Endothelial cell of umbilical vein (primary cell): ENCODE measurements around the gene AGBL5. TPM values are rescaled to one million over a fixed set of nuclear protein-coding genes. Genes with fewer than 3 reads are reported as not detected.

Source experiments
- BruUV-seq: library from RNA; stranded (reverse); fragments of 400-500 nt; replicated peaks from 2 replicates; lab custom pipeline; 2021; lab: Mats Ljungman, UMichigan
- CTCF ChIA-PET: fragments of 300-600, 350-600 bp; sonication (Branson Sonifier 250); formaldehyde crosslinking; loops from one replicate; lab custom pipeline; 2021; ENCODE audit warnings: antibody characterized with exemption, inconsistent platforms; lab: Charles Lee
- POLR2A ChIA-PET: fragments of 300-600, 350-600 bp; sonication (Branson Sonifier 250); formaldehyde crosslinking; loops from one replicate; lab custom pipeline; 2021; ENCODE audit warnings: antibody characterized with exemption, inconsistent platforms; lab: Charles Lee
- DNase-seq: peaks from one replicate; pipeline ENCODE4 v3.0.0-alpha.2; 2011; ENCODE audit warnings: low read depth, low spot score
- FAIRE-seq: peaks from 2 replicates; lab custom pipeline; 2011; peaks lifted over from hg19 to GRCh38; lab: Jason Lieb, UNC
- H2AFZ ChIP-seq: 2 replicates; pipeline ENCODE4 v1.6.0; 2012; ENCODE audit warnings: low read depth, low read length, control low read depth, inconsistent platforms
- H3K27ac ChIP-seq: 2 replicates; pipeline ENCODE4 v1.5.1; 2011; ENCODE audit warnings: low read depth, mild to moderate bottlenecking, control low read depth, low read length, moderate library complexity; ENCODE audit not compliant: insufficient read depth
- H3K27me3 ChIP-seq, 2 experiments: 2 replicates each; pipeline versions ENCODE4 v1.6.0 to v1.6.1; 2011; ENCODE audit warnings: low read length in 2 of 2, mixed read lengths in 1 of 2; ENCODE audit not compliant: control insufficient read depth in 2 of 2, insufficient read depth in 2 of 2
- H3K36me3 ChIP-seq, 2 experiments: 2 replicates in 1 of 2; 3 replicates in 1 of 2; pipeline ENCODE4 v1.5.1; 2011; ENCODE audit warnings: low read length in 2 of 2, mild to moderate bottlenecking in 1 of 2, moderate library complexity in 1 of 2; ENCODE audit not compliant: control insufficient read depth in 2 of 2, insufficient read depth in 2 of 2; ENCODE audit errors: extremely low read depth in 1 of 2
- H3K4me1 ChIP-seq: 3 replicates; pipeline ENCODE4 v1.5.1; 2011; ENCODE audit warnings: mild to moderate bottlenecking, low read length; ENCODE audit not compliant: control insufficient read depth, insufficient read depth; ENCODE audit errors: extremely low read depth
- H3K4me2 ChIP-seq: 2 replicates; pipeline ENCODE4 v1.6.1; 2011; ENCODE audit warnings: low read length, control low read depth, mixed read lengths; ENCODE audit not compliant: insufficient read depth
- H3K4me3 ChIP-seq, 3 experiments: fragments of 200-600 bp in 1 of 3; sonication (generic), shearing (Covaris generic) in 1 of 3; replicated peaks in 1 of 3; 2 replicates each; pipeline ENCODE4 v1.5.1; 2011 to 2016; ENCODE audit warnings: control low read depth in 3 of 3, low read length in 3 of 3, mild to moderate bottlenecking in 2 of 3, inconsistent platforms in 1 of 3, low read depth in 1 of 3, moderate library complexity in 1 of 3; ENCODE audit not compliant: insufficient read depth in 1 of 3
- H3K79me2 ChIP-seq: 2 replicates; pipeline ENCODE4 v1.6.0; 2012; ENCODE audit warnings: low read length, inconsistent platforms; ENCODE audit not compliant: control insufficient read depth, insufficient read depth
- H3K9ac ChIP-seq: replicated peaks from 2 replicates; pipeline ENCODE3; 2011; ENCODE audit warnings: low read length, control low read depth; ENCODE audit not compliant: insufficient read depth; ENCODE audit errors: extremely low read depth
- H3K9me1 ChIP-seq: replicated peaks from 3 replicates; pipeline ENCODE4 v1.6.0; 2011; ENCODE audit warnings: mild to moderate bottlenecking, low read length; ENCODE audit not compliant: control insufficient read depth, insufficient read depth; ENCODE audit errors: extremely low read depth
- H3K9me3 ChIP-seq: replicated peaks from 2 replicates; pipeline ENCODE4 v1.5.1; 2012; ENCODE audit warnings: low read length, inconsistent platforms; ENCODE audit not compliant: control insufficient read depth, insufficient read depth
- H4K20me1 ChIP-seq: replicated peaks from 2 replicates; pipeline ENCODE3; 2011; ENCODE audit warnings: mild to moderate bottlenecking, low read length; ENCODE audit not compliant: control insufficient read depth, insufficient read depth; ENCODE audit errors: extremely low read depth
- EZH2 ChIP-seq: IDR thresholded peaks from 2 replicates; pipeline ENCODE4 v1.6.1; 2012; ENCODE audit warnings: borderline replicate concordance, low read depth, mild to moderate bottlenecking, moderate library complexity, low read length, inconsistent platforms; ENCODE audit not compliant: severe bottlenecking
- FOS ChIP-seq: IDR thresholded peaks from 2 replicates; pipeline ENCODE4 v1.6.1; 2011; ENCODE audit warnings: mild to moderate bottlenecking, low read length, moderate library complexity, borderline replicate concordance; ENCODE audit not compliant: insufficient read depth
- GATA2 ChIP-seq: IDR thresholded peaks from 2 replicates; pipeline ENCODE4 v1.7.0; 2011; ENCODE audit warnings: low read depth, mild to moderate bottlenecking, moderate library complexity, mixed read lengths, low read length; ENCODE audit not compliant: insufficient read length, insufficient read depth
- JUN ChIP-seq: IDR thresholded peaks from 2 replicates; pipeline ENCODE4 v1.6.1; 2011; ENCODE audit warnings: borderline replicate concordance, low read depth; ENCODE audit not compliant: insufficient read length, insufficient read depth
- MYC ChIP-seq: IDR thresholded peaks from one replicate; pipeline ENCODE4 v1.6.1; 2011; ENCODE audit warnings: mild to moderate bottlenecking, low read depth, low read length
- POLR2A ChIP-seq: IDR thresholded peaks from 2 replicates; pipeline ENCODE4 v1.6.1; 2012; ENCODE audit warnings: low read depth, mild to moderate bottlenecking, control low read depth, low read length
- POLR2AphosphoS5 ChIP-seq: IDR thresholded peaks from 2 replicates; pipeline ENCODE4 v1.6.1; 2012; ENCODE audit warnings: low read depth, mild to moderate bottlenecking, control low read depth, low read length, moderate library complexity; ENCODE audit not compliant: insufficient read depth
- dilution Hi-C: fragments of 300-500 bp; cut with MboI; formaldehyde crosslinking; loops from one replicate; pipeline ENCODE4 v1.15.0; 2019; ENCODE audit warnings: low sequenced_read_pairs; ENCODE audit not compliant: extremely low pct_ligation_motif_present
- intact Hi-C: fragments of 100-400 bp; cut with micrococcal nuclease; formaldehyde crosslinking; loops from one replicate; pipeline ENCODE4 v1.10.0; 2022
- polyA plus RNA-seq, 4 experiments: library from polyadenylated mRNA; depleted of rRNA in 3 of 4; stranded (reverse) in 3 of 4; unstranded in 1 of 4; fragments of >200 nt; gene quantifications; 2 replicates each; pipeline versions ENCODE4 v1.2.1 to v1.2.3, GENCODE V29; 2011 to 2012; ENCODE audit warnings: missing spikeins in 1 of 4
- total RNA-seq: library from RNA; stranded (reverse); gene quantifications from 2 replicates; pipeline ENCODE4 v1.2.3, GENCODE V29; 2021
- TF ChIP-seq, protein P1 (sequence below), 2 donors: IDR thresholded peaks; 1 replicate in 1 of 2; 2 replicates in 1 of 2; pipeline ENCODE4 v1.5.1; 2011; ENCODE audit warnings: low read length in 2 of 2, mild to moderate bottlenecking in 2 of 2, moderate library complexity in 2 of 2, control low read depth in 1 of 2, inconsistent platforms in 1 of 2, low read depth in 1 of 2; ENCODE audit not compliant: insufficient read depth in 1 of 2; ENCODE audit errors: extremely low read depth in 1 of 2
- TF ChIP-seq, protein P2 (sequence below): IDR thresholded peaks from 2 replicates; pipeline ENCODE4 v1.6.1; 2011; ENCODE audit not compliant: insufficient read depth, insufficient read length

AGBL5 gene
- total and polyA plus RNA-seq, 2 donors (not counting 3 experiments of a cell fraction or from before 2014, with no cell fraction given), result 28.2 to 41.9 TPM

DNA sequence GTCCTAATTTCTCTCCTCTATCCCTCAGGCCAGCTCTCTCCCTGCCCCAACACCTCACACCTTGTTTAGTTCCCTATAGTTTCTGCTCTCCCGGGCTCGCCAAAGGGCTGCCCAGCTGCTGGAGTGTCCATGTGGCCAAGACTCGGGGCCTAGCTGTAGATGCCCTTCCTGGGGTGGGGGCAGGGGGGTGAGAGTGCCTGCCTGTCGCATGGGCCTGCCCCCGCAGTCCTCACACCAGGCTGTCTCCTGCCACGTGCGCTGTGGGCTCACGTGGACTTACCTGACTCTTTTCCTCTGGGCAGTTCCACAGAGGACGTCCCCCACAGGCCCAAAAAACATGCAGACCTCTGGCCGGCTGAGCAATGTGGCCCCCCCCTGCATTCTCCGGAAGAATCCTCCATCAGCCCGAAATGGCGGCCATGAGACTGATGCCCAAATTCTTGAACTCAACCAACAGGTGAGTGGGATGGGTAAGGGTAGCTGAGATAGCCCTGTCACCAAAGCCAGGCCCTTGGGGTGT, 26.1 kb upstream of the AGBL5 start:
- ChIA-PET CTCF (interaction anchor here (0.7 to 2.7 kb wide), 6 partner anchors 9 to 274 kb away, joined by 3 to 19 read pairs (median 5); no protein-coding TSS in a partner anchor), POLR2A (no interaction called here)
- H3K4me2 ChIP-seq, result no peak overlapping the region
- H3K4me1 ChIP-seq, result peaks cover 3% of the 10 kb centered on the region
- H3K9me3 ChIP-seq, result no peaks in the 10 kb centered on the region
- DNase-seq (no peak), FAIRE-seq (no peak)
- intact Hi-C loops, result no loop called here
- H4K20me1 ChIP-seq, result no peaks in the 10 kb centered on the region
- peaks cover 0 to 10% of the 10 kb centered on the region in 2 experiments for H3K36me3 ChIP-seq
- TF ChIP-seq MYC (no peak), EZH2 (no peak), GATA2 (no peak), JUN (no peak), POLR2A (no peak), FOS (no peak), POLR2AphosphoS5 (no peak)
- TF ChIP-seq, protein P1, sequence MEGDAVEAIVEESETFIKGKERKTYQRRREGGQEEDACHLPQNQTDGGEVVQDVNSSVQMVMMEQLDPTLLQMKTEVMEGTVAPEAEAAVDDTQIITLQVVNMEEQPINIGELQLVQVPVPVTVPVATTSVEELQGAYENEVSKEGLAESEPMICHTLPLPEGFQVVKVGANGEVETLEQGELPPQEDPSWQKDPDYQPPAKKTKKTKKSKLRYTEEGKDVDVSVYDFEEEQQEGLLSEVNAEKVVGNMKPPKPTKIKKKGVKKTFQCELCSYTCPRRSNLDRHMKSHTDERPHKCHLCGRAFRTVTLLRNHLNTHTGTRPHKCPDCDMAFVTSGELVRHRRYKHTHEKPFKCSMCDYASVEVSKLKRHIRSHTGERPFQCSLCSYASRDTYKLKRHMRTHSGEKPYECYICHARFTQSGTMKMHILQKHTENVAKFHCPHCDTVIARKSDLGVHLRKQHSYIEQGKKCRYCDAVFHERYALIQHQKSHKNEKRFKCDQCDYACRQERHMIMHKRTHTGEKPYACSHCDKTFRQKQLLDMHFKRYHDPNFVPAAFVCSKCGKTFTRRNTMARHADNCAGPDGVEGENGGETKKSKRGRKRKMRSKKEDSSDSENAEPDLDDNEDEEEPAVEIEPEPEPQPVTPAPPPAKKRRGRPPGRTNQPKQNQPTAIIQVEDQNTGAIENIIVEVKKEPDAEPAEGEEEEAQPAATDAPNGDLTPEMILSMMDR (IDR thresholded peaks at IDR 0.05; ENCODE audit: extremely low read depth in 1 of 2, insufficient read depth in 1 of 2, low read depth in 1 of 2, low read length in 2 of 2), result no peak
- TF ChIP-seq, protein P2, sequence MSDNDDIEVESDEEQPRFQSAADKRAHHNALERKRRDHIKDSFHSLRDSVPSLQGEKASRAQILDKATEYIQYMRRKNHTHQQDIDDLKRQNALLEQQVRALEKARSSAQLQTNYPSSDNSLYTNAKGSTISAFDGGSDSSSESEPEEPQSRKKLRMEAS, result no peak
- H3K79me2 ChIP-seq, result no peaks in the 10 kb centered on the region
- no peak overlapping the region for H3K27ac ChIP-seq
- no peak overlapping the region for H3K9ac ChIP-seq
- H3K4me3 ChIP-seq, result no peak overlapping the region
- H3K9me1 ChIP-seq, result no peaks in the 10 kb centered on the region
- no peak overlapping the region for H2AFZ ChIP-seq
- H3K27me3 ChIP-seq, result no peaks in the 10 kb centered on the region
- dilution Hi-C loops, result no loop called here
- no TSS peak for BruUV-seq
